Effector CD4-positive, alpha-beta T cell (primary cell): ENCODE results near the gene ZNF195.
A peak's percentile ranks its signal among the peaks of the same experiment; 100 is the strongest.
"Not testable (repeated sequence)": the region's sequence is repeated elsewhere in the genome, so short reads cannot be mapped to it uniquely, and the experiment has no call there.

Experiments used
- DNase-seq: peaks from one replicate; pipeline ENCODE4 v3.0.0-alpha.2; 2020
- total RNA-seq: gene quantifications from one replicate; lab custom pipeline; 2026; lab: John Stamatoyannopoulos, UW

Gene ZNF195
- 37.3 reads per million, percentile 61 among the genes with 10 or more reads in this experiment for total RNA-seq

DNA sequence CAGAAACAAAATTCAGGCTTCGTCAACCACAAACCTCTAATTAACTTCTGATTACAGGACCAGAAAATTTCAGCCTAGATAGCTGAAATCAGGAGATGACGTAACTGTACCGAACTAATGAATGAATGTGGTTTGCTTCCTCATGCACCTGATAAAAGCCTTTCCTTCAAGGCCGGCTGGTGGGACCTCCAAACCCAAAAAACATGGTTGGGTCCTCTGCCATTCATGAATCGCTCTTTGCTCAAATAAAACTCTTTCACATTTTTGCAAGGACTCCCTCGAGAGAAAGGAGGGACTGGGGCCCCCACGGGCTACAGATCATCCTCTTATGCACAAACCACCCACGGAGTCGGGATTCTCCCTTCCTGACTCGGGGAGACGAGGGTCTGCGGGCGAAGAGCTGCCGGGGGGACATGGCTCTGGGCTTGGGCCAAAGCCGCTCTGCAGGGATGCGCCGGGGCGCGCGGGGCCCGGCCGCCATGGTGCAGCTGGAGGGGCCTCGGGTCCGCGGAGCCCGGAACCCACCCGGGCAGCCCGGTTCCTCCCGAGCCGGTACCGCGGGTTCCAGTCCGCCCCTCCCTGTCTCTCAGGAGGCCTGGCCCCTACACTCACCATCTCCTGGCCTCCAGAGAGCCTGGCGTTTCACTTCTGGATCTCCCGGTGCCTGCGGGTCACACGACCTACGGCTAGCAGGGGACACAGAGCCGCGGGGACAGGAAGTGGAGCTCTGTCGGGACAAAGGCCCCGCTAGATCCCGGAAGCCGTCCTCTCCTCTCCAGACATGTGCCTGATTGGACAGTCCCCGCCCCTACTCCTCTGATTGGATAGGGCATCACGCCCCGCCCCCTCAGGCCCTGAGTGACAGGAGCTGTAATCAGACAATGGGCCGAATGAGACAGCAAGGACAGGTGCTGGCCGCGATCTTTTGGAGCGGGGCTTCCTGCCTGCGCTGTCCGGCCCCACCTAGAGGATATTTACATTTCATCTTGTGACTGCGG is at the start of gene ZNF195:
Gene ZNF195 (minus strand): TSS at position 721 of the 998 bp plus-strand sequence. CDS start 106 bp downstream, at position 615.
- peak; percentile 95 for DNase-seq

DNA sequence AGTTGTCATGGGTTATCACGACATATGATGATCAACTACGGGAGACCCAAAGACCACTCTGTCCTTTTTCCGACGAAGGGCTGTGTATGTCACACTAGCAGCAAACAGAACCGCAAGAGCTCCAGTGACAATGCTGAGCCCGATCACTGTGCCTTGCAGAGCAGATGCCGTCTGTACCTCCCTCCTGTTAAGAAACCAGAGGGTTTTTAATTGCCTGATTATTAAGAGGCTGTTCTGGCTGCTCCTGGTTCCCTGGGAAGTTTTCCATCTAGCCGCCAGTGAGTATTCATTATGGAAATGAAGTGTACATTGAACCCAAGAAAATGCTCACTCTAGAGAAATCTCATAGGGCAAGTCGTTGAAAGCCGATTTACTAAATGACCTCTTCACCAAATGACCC is 49.1 kb upstream of the ZNF195 start:
- not testable (repeated sequence) for DNase-seq

DNA sequence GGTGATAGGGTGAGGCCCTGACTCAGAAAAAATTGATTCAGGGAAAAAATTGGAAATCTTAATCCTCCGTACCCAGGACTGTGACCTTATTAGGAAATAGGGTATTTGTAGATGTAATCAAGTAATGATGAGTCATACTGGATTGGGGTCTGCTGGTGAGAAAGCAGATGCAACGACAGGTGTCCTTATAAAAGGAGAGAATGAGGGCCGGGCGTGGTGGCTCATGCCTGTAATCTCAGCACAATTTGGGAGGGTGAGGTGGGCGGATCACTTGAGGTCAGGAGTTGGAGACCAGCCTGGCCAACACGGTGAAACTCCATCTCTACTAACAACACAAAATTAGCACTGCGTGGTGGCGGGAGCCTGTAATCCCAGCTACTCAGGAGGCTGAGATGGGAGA is 47.6 kb upstream of the ZNF195 start:
- not testable (repeated sequence) for DNase-seq

DNA sequence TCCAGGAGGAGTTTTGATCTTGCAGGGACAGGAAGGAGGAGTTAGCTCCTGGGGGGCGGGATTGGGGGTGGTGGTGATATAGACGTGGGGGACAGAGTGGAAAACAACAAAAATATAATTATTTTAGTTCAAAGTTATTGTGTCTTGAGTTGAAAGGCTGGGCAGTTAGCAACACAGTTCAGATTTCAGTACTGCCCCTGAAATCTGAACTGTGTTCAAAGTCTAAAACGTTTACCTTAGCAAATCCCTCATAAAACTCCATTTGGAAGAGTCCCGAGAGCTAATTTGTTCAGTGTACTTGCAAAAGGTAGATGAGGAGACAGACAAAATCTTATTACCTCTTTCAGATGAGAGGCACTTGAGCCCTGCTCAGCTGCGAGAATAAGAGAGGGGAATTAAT is 45.0 kb upstream of the ZNF195 start:
- DNase-seq, result not testable (repeated sequence)

DNA sequence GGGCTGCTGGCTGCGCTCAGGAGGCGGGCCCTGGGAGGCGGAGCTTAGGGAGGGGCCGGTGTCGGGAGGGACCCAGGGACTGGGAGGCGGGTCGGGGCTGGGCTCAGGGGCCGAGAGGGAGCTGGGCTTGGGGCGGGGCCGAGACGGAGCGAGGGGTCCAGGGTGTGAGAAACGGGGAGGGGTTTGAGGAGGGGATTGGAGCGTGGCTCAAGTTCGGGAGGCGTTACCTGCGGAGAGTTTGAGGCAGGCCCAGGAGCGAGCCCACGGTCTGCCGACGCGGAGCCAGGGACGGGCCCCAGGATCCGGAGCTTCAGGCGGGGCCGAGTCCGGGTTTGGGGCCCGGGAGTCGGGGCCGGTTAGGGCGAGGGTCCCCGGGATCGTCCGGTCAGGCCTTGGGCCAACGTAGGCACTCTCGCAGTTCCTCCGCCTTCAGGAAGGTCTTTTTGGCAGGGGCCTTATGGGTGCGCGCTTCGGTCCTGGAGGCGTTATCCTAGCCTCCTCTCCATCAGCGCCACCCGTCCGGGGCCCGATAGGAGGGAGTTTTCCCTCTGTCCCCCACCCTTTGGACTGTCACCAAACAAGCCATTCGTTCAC is 44.3 kb upstream of the ZNF195 start:
- not testable (repeated sequence) for DNase-seq

DNA sequence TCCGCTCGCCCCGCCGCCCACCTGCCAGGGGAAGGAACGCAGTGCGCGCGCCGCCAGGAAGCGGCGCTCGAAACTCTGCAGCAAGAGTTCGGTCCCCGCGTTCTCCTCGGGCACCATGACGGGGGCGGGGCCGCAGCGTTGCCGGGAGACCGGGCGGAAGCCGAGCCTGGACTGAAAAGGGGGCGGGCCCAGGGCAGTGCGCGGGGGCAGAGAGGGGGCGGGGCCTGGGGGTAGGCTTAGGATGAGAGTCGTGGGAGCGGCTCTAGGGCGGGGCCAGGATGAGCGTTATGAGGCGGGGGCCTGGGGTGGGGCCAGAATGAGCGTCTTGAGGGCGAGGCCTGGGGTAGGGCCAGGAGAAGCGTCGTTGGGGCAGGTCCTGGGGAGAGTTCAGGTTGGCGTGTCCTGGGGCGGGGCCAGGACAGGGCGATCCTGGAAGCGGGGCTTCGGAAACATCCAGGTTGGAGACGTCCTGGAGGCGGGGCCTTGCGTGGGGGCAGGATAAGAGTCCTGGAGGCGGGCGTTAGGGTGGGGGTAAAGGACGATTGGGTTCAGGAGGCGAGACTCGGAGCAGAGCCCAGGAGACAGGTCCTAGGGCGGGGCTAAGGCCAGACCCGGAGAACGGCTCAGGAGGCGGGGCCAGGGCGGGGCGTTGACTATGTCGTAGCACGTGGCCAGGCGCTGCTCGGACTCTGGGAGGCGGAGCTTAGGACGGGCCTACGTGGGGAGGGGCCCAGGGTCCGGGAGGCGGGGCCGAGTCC is 43.6 kb upstream of the ZNF195 start:
- DNase-seq, result peak; percentile 90

GRCh38 chr11:3421608-3422379 is 42.8 kb upstream of the ZNF195 start:
- DNase-seq, result peak; percentile 8

DNA sequence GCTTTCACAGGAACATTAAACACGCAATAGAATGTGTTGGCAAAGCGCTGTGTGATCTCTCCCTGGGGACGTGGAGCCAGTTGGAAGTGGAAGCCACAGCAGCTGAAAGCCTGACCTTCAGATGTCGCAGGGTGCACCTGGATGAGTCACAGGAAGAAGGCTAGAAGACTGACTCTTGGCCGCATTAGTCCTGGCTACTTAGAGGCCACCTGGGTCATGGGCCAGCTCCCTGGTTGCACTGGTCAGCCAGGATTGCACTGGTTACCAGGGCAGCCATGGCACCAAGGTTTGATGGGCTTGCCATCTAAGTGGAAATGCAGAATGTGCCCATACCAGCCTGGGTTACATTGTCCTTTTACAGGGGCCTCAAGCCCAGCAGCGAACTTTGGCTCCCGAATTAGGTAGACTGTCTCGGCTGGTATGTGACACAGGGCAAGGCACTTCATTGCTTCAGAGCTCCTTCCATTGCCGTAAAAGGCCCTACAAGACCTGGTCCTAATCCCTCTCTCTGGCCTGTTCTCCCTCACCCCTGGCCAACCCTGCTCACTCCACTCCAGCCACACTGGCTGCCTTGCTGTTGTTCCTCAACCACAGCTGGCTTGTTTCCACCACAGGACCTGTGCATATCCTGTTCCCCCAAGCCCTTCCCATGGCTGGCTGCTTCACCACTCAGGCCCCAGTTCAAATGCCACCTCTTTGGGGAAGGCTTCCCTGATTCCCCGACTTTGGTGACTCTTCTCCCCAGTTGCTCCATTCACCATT is 41.5 kb upstream of the ZNF195 start:
- not testable (repeated sequence) for DNase-seq

DNA sequence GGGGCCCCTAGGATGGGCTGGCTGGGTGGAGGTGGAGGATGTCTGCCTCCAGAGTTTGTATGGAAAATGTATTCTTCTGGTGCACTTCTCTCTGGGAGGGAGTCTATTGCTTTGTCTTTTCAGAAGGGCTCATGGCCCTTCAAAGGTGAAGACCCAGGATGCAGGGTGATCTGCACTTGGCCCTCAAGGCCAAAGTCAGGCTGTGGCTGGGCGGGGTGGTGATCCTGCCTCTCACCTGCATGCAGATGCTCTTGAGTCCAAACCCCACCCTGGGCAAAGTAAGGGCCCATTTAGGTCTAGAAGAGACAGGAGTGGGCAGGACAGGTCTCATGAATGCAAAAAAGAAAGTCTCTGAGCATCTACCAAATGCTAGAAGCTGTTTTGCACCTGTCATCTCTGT is 40.5 kb upstream of the ZNF195 start:
- not testable (repeated sequence) for DNase-seq

DNA sequence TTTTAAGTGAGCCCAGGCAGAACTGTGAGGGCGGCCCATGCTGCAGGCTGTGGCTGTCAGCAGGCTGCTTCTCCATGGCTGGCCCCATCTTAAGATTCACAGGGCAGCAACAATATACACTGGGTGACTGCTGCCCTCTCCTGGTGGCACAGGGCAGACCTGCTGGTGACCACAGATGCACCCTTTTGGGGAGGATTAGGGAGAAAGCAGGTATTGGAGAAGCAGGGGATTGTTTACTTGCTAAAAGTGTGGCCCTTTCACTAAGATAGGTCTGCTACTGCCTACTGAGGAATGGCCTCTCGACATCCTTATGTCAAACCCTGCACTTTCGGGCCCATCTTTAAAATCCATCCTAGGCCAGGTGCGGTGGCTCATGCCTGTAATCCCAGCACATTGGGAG is 38.1 kb upstream of the ZNF195 start:
- DNase-seq, result peak; percentile 50

DNA sequence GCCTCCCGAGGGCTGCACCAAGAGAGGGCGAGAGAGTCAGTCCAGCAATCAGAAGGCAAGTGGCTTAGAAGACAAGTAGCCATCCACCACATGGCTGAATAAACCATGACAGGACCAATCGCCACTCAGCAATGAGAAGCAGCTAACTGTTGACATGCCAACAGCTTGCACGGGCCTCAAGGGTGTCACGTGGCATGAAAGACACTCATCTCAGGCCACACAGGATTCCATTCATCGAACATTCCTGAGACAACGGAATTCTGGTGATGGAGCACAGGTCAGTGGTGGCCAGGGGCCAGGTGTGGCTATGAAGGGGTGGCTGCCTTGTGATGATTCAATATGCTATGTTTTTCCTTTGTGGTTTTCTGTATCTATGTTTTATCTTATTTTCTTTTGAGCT is 36.4 kb upstream of the ZNF195 start:
- DNase-seq, result not testable (repeated sequence)

DNA sequence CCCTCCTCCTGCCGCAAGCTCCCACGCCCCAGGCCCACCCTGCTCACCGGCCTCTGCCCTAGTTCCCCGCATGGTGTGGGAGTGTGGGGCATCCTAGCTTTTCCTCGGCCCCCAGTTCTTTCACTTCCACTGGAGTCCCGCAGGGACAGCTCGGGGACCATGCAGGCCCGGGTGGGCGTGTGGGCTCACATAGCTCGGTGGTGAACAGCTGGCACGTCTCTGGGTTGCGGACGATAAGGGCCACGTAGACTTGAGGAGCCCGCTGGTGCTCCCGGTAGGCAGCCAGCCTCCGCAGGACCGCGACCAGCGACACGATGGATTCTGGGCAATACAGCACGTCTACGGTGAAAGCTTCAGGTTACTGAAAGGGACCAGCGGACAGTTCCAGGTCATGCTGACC is 34.7 kb upstream of the ZNF195 start:
- not testable (repeated sequence) for DNase-seq

- DNase-seq, result no peak
Observed at GRCh38 chr11:3412837-3413236, 33.9 kb upstream of the ZNF195 start.

- DNase-seq, result peak; percentile 72
Observed at GRCh38 chr11:3408722-3409121, 29.8 kb upstream of the ZNF195 start.

DNA sequence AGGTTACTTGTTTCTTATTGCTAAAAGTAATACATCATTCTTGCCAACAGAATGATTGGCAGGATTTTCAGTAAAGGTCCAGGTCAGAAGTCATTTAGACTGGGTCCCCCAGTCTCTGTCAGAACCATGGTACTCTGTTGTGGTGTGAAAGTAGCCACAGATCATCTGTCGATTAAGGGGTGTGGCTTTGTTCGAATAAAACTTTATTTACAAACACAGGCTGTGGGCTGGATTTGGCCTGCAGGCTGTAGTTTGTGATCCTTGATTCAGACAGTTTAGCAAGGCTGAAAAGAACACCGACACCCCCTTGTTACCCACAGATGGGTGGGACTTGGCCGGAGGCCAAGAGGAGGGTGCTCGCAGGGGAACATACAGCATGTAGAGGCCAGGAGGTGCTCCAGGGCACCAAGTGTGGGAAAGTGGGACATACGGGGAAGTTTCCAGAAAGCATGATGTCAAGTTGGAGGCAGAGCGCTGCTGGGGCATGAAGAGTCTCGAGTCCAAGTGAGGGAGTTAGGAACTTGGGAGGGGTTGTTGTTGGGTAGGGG is 29.2 kb upstream of the ZNF195 start:
- DNase-seq, result not testable (repeated sequence)

GRCh38 chr11:3406937-3407336 is 28.0 kb upstream of the ZNF195 start:
- not testable (repeated sequence) for DNase-seq

DNA sequence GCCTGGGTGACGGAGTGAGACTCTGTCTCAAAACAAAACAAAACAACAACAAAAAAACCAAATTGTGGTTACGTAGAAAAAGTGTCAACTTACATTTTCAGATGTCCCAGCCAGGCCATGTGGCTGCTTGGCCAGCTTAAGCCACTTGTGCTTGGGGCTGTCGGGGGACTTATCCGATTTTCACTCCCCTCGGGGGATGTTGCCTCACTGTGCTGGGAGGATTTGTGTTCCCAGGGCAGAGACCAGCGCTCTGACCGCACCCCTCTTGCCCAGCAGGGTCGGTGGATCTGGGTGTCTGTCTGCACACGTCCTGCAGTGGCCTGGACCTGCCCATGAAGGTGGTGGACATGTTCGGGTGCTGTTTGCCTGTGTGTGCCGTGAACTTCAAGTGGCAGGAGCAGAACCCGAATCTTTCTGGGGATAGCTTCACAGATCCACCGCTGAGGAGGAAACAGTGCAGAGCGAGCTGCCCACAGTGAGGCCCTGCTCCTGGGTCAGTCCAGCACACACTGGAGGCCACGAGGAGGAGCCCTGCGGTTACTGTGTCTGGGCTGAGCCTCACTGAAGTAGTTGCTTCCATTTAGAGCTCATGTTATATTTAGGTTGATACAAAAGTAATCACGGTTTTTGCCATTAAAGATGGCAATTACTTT is 27.4 kb upstream of the ZNF195 start:
- DNase-seq, result not testable (repeated sequence)

DNA sequence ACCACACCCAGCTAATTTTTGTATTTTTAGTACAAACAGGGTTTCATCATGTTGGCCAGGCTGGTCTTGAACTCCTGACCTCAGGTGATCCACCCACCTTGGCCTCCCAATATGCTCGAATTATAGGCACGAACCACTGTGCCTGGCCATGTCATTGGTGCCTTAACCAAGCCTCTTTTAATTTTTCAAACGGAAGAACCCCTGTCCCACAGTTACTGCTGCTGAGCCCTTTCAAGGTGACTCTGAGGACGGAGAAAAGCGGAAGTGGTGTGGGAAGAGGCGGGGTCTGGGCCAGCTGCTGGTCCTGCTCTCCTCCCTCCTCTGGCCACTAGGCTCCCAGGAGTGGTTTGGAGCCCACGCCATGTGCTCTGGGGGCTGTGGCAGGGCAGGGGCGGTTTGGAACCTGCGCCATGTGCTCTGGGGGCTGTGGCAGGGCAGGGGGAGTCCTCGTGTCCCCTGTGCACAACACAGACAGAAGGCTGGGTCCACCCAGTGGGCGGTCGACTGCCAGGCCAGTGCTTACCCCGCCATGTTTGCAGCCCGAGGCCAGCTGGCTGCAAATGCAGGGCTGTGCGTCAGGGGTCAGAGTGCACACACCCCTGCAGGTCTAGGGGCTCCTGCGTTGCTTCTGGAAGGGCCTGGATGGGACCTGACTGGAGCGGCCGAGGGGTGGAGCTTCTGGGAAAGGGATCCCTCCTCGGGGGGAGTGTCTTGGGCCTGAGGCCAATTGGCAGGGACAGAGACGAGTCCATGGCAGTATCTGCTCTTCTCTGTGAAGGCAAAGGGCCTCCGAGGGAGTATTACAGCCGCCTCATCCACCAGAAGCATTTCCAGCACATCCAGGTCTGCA is 25.4 kb upstream of the ZNF195 start:
- DNase-seq, result not testable (repeated sequence)

- not testable (repeated sequence) for DNase-seq
Observed at GRCh38 chr11:3402861-3403250, 23.9 kb upstream of the ZNF195 start.
